Neutrophil (primary cell): Measurements from ENCODE around the gene MRFAP1L1.

Source experiments
- H3K27ac ChIP-seq: fragments of 200-600 bp; sonication (generic); 2 replicates; pipeline ENCODE4 v1.5.1; 2016; ENCODE audit warnings: mild to moderate bottlenecking, moderate library complexity
- H3K27me3 ChIP-seq: fragments of 200-600 bp; sonication (generic); 2 replicates; pipeline ENCODE4 v1.6.0; 2016; ENCODE audit warnings: mild to moderate bottlenecking
- H3K36me3 ChIP-seq: fragments of 200-600 bp; sonication (generic); 2 replicates; pipeline ENCODE4 v1.5.1; 2017
- H3K4me1 ChIP-seq, 2 experiments: fragments of 200-600 bp in 1 of 2; sonication (generic) in 1 of 2; 1 replicate in 1 of 2; 2 replicates in 1 of 2; pipeline versions ENCODE4 v1.5.1 to v1.6.1; 2013 to 2016; ENCODE audit warnings: low read depth in 1 of 2, low read length in 1 of 2, mild to moderate bottlenecking in 1 of 2, moderate library complexity in 1 of 2; ENCODE audit not compliant: control insufficient read depth in 1 of 2, insufficient read depth in 1 of 2
- H3K4me3 ChIP-seq, 2 experiments: fragments of 200-600 bp in 1 of 2; sonication (generic) in 1 of 2; 1 replicate in 1 of 2; 2 replicates in 1 of 2; pipeline ENCODE4 v1.5.1; 2013 to 2016; ENCODE audit warnings: low read depth in 1 of 2, low read length in 1 of 2, mild to moderate bottlenecking in 1 of 2, moderate library complexity in 1 of 2
- H3K9me3 ChIP-seq: fragments of 200-600 bp; sonication (generic); 2 replicates; pipeline ENCODE4 v1.5.1; 2016
- TF ChIP-seq, protein P1 (sequence below): fragments of 200-600 bp; sonication (generic); IDR thresholded peaks from 2 replicates; pipeline ENCODE4 v1.5.1; 2016; ENCODE audit warnings: antibody characterized with exemption

MRFAP1L1 gene

GRCh38 chr4:6740347-6740746, 30.7 kb upstream of the MRFAP1L1 start:
- Histone ChIP-seq H3K27ac (no peak overlapping the region), H3K9me3 (no peaks in the 10 kb centered on the region), H3K36me3 (no peaks in the 10 kb centered on the region), H3K4me3 (no peak overlapping the region), H3K27me3 (peaks cover 14% of the 10 kb centered on the region), H3K4me1 (no peaks in the 10 kb centered on the region)
- TF ChIP-seq, protein P1, sequence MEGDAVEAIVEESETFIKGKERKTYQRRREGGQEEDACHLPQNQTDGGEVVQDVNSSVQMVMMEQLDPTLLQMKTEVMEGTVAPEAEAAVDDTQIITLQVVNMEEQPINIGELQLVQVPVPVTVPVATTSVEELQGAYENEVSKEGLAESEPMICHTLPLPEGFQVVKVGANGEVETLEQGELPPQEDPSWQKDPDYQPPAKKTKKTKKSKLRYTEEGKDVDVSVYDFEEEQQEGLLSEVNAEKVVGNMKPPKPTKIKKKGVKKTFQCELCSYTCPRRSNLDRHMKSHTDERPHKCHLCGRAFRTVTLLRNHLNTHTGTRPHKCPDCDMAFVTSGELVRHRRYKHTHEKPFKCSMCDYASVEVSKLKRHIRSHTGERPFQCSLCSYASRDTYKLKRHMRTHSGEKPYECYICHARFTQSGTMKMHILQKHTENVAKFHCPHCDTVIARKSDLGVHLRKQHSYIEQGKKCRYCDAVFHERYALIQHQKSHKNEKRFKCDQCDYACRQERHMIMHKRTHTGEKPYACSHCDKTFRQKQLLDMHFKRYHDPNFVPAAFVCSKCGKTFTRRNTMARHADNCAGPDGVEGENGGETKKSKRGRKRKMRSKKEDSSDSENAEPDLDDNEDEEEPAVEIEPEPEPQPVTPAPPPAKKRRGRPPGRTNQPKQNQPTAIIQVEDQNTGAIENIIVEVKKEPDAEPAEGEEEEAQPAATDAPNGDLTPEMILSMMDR = no peak

- Histone ChIP-seq H3K4me1 (no peaks in the 10 kb centered on the region), H3K4me3 (no peak overlapping the region), H3K27ac (no peak overlapping the region), H3K9me3 (no peaks in the 10 kb centered on the region), H3K27me3 (peaks cover 14% of the 10 kb centered on the region), H3K36me3 (no peaks in the 10 kb centered on the region)
- TF ChIP-seq, protein P1 = no peak
Measured at GRCh38 chr4:6739920-6740319, 30.3 kb upstream of the MRFAP1L1 start.

DNA sequence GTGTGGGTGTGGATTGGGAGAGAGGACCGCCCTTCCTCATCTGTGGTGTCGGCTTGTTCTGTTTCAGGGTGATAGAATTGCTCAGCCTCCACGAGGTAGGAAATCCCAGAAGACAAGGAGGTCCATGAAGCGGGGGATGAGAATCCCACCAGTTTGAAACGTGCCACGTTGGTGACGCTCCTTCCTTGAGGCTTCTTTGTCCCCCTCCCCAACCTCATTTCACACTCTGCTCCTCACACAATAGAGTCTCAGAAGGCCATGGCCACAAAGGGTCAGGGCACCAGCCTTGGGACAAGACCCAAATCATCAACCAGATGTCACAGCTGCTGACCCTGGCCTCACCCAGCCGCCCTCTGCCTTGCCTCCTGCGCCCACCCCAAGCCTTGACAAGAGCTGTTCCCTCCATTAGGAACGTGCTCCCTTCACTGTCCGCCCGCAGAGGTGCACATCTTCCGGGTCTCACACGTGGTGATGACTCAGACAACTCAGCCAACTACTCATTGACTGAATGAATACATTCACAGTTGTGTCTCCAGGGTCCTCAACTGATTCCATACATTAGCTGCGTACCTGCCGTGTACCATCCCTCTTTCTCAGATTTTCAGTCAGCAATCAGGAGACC, 24.6 kb upstream of the MRFAP1L1 start:
- Histone ChIP-seq H3K27me3 (peaks cover 6% of the 10 kb centered on the region), H3K4me1 (no peaks in the 10 kb centered on the region), H3K27ac (no peak overlapping the region)

DNA sequence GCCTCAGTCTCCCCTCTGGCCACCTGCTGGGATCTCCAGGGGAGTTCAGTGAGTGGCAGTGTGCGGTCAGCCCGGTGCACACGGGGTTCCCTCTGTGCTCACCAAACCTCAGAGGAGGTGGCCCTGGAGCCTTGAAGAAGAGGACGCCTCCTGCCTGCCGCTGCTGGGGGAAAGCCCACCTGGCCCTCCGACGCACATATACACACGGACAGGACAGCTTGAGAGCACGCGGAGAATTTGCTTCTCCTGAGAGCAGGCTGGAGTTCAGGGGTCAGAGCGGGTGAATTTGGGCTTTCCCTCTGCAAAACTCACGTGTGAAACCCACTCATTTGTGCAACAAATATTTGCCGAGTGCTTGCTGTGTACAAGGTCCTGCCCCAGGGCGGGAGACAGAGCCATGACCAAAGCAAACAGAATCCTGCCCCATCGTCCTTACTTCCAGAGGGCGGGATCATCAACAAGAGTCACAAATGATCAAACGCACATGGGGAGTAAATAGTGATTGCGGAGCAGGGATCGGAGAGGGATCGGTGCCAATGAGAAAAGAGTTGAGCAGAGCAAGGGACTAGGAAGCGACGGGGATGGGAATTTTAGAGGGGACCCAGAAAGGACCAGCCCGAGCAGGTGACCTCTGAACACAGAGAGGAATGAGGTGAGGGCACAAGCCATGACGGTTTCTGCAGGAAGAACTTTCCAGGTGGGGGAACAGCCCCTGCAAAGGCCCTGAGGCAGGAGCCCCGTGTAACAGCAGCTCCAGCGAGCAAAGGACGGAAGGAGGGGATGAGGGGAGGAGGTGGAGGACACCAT, 23.9 kb upstream of the MRFAP1L1 start:
- TF ChIP-seq, protein P1 = no peak
- Histone ChIP-seq H3K36me3 (no peaks in the 10 kb centered on the region), H3K27me3 (no peaks in the 10 kb centered on the region), H3K9me3 (no peaks in the 10 kb centered on the region), H3K27ac (no peak overlapping the region), H3K4me1 (no peaks in the 10 kb centered on the region), H3K4me3 (no peak overlapping the region)

More for the DNA sequence above, 24.6 kb upstream of the MRFAP1L1 start:
- Histone ChIP-seq H3K4me3 (no peak overlapping the region), H3K9me3 (no peaks in the 10 kb centered on the region), H3K36me3 (no peaks in the 10 kb centered on the region)
- TF ChIP-seq, protein P1 = no peak

- Histone ChIP-seq H3K4me3 (no peak overlapping the region), H3K27ac (no peak overlapping the region), H3K27me3 (no peaks in the 10 kb centered on the region), H3K4me1 (no peaks in the 10 kb centered on the region), H3K9me3 (no peaks in the 10 kb centered on the region), H3K36me3 (no peaks in the 10 kb centered on the region)
- TF ChIP-seq, protein P1 = no peak
Measured at GRCh38 chr4:6732441-6733357, 23.0 kb upstream of the MRFAP1L1 start.
